ENCODE results near the gene OSMR.
A peak's percentile ranks its signal among the peaks of the same experiment; 100 is the strongest.

Gene OSMR

GRCh38 chr5:38871058-38871605 is 25.3 kb downstream of the OSMR start:
- Histone ChIP-seq H3K27me3 (ENCODE audit: insufficient read depth, low read length) (no peaks in the 10 kb centered on the region), H3K27ac (ENCODE audit: low read depth, low read length) (peak overlapping the region; percentile 98), H3K4me1 (ENCODE audit: control insufficient read depth, insufficient read depth, low read length, unreplicated experiment) (peaks cover 61% of the 10 kb centered on the region), H2AFZ (ENCODE audit: low read length, unreplicated experiment) (no peak overlapping the region), H3K4me3 (ENCODE audit: low read depth, low read length) (no peak overlapping the region), H3K36me3 (ENCODE audit: insufficient read depth, low read length) (peaks cover 36% of the 10 kb centered on the region), H3K79me2 (ENCODE audit: control insufficient read depth, insufficient read depth, low read length, unreplicated experiment) (peaks cover 74% of the 10 kb centered on the region)

GRCh38 chr5:38871790-38872551 is 26.2 kb downstream of the OSMR start:
- Histone ChIP-seq H3K27me3 (ENCODE audit: insufficient read depth, low read length) (no peaks in the 10 kb centered on the region), H3K4me1 (ENCODE audit: control insufficient read depth, insufficient read depth, low read length, unreplicated experiment) (peaks cover 53% of the 10 kb centered on the region), H3K27ac (ENCODE audit: low read depth, low read length) (peak overlapping the region; percentile 98), H3K4me3 (ENCODE audit: low read depth, low read length) (0 out of 2 replicates have a peak overlapping the region, but pooled peaks have one; percentile 2), H3K79me2 (ENCODE audit: control insufficient read depth, insufficient read depth, low read length, unreplicated experiment) (peaks cover 66% of the 10 kb centered on the region), H3K36me3 (ENCODE audit: insufficient read depth, low read length) (peaks cover 44% of the 10 kb centered on the region), H2AFZ (ENCODE audit: low read length, unreplicated experiment) (no peak overlapping the region)

DNA sequence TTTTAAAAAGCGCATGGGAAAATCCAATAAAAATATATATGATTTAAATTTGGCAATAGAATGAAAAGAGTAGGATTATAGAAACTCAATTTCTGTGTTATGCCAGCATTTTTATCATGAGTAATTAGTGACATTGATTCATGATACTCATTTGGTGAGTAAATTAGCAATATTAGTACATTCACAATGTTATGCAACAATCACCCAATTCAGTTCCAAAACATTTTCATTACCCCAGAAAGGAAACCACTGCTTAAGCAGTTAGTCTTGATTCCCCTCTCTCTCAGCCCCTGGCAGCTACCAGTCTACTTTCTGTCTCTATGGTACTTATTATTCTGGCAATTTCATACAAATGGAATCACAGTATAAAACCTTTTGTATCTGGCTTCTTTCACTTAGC is 27.0 kb downstream of the OSMR start:
- H3K4me1 ChIP-seq (ENCODE audit: control insufficient read depth, insufficient read depth, low read length, unreplicated experiment), result peaks cover 47% of the 10 kb centered on the region
- no peaks in the 10 kb centered on the region for H3K27me3 ChIP-seq (ENCODE audit: insufficient read depth, low read length)
- H3K27ac ChIP-seq (ENCODE audit: low read depth, low read length), result peak overlapping the region; percentile 98
- H2AFZ ChIP-seq (ENCODE audit: low read length, unreplicated experiment), result no peak overlapping the region
- peak overlapping the region; percentile 47; the same call in 1 of the 2 replicates for H3K4me3 ChIP-seq (ENCODE audit: low read depth, low read length)
- H3K79me2 ChIP-seq (ENCODE audit: control insufficient read depth, insufficient read depth, low read length, unreplicated experiment), result peaks cover 58% of the 10 kb centered on the region
- H3K36me3 ChIP-seq (ENCODE audit: insufficient read depth, low read length), result peaks cover 53% of the 10 kb centered on the region

DNA sequence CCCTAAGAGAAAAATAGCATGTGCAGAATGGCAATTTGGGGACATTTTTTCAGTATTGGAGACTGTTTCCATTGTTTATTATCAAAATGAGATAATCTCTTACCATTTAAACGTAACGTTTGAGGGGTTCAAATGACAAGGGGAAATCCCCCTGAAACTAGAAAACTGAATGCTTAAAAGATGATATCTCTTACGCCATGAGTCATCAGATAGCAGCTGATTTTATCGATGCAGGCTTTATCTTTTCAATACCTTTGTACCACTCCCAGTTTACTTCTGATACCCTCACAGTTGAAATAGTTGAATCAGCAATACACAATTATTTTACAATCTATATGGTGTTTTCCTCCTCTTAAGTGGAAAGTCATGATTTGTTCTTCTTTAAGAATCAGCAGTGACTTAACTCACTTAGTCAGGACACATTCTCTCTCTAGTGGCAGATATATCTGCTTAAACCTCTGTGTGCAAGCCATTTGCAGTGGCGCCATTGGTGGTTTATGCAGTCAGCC is 29.2 kb downstream of the OSMR start:
- Histone ChIP-seq H3K4me1 (ENCODE audit: control insufficient read depth, insufficient read depth, low read length, unreplicated experiment) (peaks cover 37% of the 10 kb centered on the region), H3K27ac (ENCODE audit: low read depth, low read length) (no peak overlapping the region), H3K79me2 (ENCODE audit: control insufficient read depth, insufficient read depth, low read length, unreplicated experiment) (peaks cover 52% of the 10 kb centered on the region), H3K36me3 (ENCODE audit: insufficient read depth, low read length) (peaks cover 50% of the 10 kb centered on the region), H3K4me3 (ENCODE audit: low read depth, low read length) (no peak overlapping the region), H2AFZ (ENCODE audit: low read length, unreplicated experiment) (no peak overlapping the region), H3K27me3 (ENCODE audit: insufficient read depth, low read length) (no peaks in the 10 kb centered on the region)

DNA sequence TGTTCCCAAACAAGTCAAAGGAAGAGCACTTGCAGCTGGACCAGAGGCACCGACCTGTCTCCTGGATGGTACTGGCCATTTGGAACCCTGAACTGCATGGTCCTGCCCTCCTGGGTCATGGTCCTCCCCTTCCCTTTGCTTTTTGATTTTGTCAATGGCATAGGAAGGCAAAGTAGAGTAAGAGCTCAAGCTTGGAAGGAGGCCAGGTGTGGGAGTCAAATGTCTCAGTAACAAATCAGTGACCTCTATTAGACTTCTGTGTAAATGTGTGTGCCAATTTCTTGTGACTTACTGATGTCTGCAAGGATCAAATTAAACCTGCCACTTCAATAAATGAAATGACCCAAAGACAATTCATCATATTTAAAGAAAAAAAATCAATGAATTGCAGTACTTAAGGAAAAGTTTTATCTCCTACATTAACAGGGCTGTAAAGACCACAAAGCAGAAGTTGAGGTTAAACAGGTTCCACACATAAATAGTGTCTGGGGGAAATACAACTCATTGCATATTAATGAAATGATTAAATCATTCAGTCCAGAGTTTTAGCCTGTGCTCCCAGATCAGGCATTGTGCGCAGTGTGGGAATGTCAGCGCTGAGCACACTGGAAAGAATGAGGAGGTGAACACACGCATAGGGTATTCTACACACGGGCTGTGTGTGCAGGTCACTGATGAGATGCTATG is 32.7 kb downstream of the OSMR start:
- H3K79me2 ChIP-seq (ENCODE audit: control insufficient read depth, insufficient read depth, low read length, unreplicated experiment), result peaks cover 41% of the 10 kb centered on the region
- H3K4me1 ChIP-seq (ENCODE audit: control insufficient read depth, insufficient read depth, low read length, unreplicated experiment), result peaks cover 9% of the 10 kb centered on the region
- H3K36me3 ChIP-seq (ENCODE audit: insufficient read depth, low read length), result peaks cover 70% of the 10 kb centered on the region
- H3K27ac ChIP-seq (ENCODE audit: low read depth, low read length), result no peak overlapping the region
- no peak overlapping the region for H2AFZ ChIP-seq (ENCODE audit: low read length, unreplicated experiment)
- H3K27me3 ChIP-seq (ENCODE audit: insufficient read depth, low read length), result no peaks in the 10 kb centered on the region
- H3K4me3 ChIP-seq (ENCODE audit: low read depth, low read length), result no peak overlapping the region

- Histone ChIP-seq H3K36me3 (ENCODE audit: insufficient read depth, low read length) (peaks cover 72% of the 10 kb centered on the region), H3K27ac (ENCODE audit: low read depth, low read length) (no peak overlapping the region), H3K79me2 (ENCODE audit: control insufficient read depth, insufficient read depth, low read length, unreplicated experiment) (peaks cover 37% of the 10 kb centered on the region), H3K27me3 (ENCODE audit: insufficient read depth, low read length) (no peaks in the 10 kb centered on the region), H2AFZ (ENCODE audit: low read length, unreplicated experiment) (no peak overlapping the region), H3K4me1 (ENCODE audit: control insufficient read depth, insufficient read depth, low read length, unreplicated experiment) (peaks cover 8% of the 10 kb centered on the region), H3K4me3 (ENCODE audit: low read depth, low read length) (no peak overlapping the region)
Measured at GRCh38 chr5:38879078-38879460, 33.3 kb downstream of the OSMR start.

- peaks cover 7% of the 10 kb centered on the region for H3K79me2 ChIP-seq (ENCODE audit: control insufficient read depth, insufficient read depth, low read length, unreplicated experiment)
- no peak overlapping the region for H2AFZ ChIP-seq (ENCODE audit: low read length, unreplicated experiment)
- H3K4me3 ChIP-seq (ENCODE audit: low read depth, low read length), result no peak overlapping the region
- peaks cover 61% of the 10 kb centered on the region for H3K36me3 ChIP-seq (ENCODE audit: insufficient read depth, low read length)
- no peaks in the 10 kb centered on the region for H3K4me1 ChIP-seq (ENCODE audit: control insufficient read depth, insufficient read depth, low read length, unreplicated experiment)
- H3K27me3 ChIP-seq (ENCODE audit: insufficient read depth, low read length), result no peaks in the 10 kb centered on the region
- H3K27ac ChIP-seq (ENCODE audit: low read depth, low read length), result no peak overlapping the region
Measured at GRCh38 chr5:38883842-38884241, 38.0 kb downstream of the OSMR start.

GRCh38 chr5:38885208-38885607 is 39.4 kb downstream of the OSMR start:
- peaks cover 73% of the 10 kb centered on the region for H3K36me3 ChIP-seq (ENCODE audit: insufficient read depth, low read length)
- H3K4me3 ChIP-seq (ENCODE audit: low read depth, low read length), result no peak overlapping the region
- H2AFZ ChIP-seq (ENCODE audit: low read length, unreplicated experiment), result no peak overlapping the region
- no peak overlapping the region for H3K27ac ChIP-seq (ENCODE audit: low read depth, low read length)
- no peaks in the 10 kb centered on the region for H3K4me1 ChIP-seq (ENCODE audit: control insufficient read depth, insufficient read depth, low read length, unreplicated experiment)
- H3K79me2 ChIP-seq (ENCODE audit: control insufficient read depth, insufficient read depth, low read length, unreplicated experiment), result no peaks in the 10 kb centered on the region
- H3K27me3 ChIP-seq (ENCODE audit: insufficient read depth, low read length), result no peaks in the 10 kb centered on the region

DNA sequence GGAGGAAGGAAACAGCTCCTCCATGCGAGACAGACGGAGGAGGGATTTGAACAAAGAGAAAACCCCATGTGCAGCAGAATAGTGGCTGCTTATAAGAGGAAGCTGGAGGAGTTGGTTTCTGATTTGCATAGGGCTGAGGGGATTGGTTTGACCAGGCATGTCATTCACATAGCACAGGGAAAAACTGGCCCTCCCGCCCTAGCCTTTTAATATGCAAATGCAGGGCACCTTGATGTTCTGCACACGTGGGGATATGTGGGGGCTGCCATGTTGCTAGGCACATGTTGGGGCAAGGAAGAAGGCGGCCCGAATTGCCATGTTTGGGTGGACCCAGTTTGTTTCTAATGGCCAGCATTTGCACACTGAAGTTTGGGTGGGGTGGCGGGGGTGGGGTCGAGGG is 42.2 kb downstream of the OSMR start:
- no peak overlapping the region for H3K27ac ChIP-seq (ENCODE audit: low read depth, low read length)
- no peaks in the 10 kb centered on the region for H3K27me3 ChIP-seq (ENCODE audit: insufficient read depth, low read length)
- peaks cover 85% of the 10 kb centered on the region for H3K36me3 ChIP-seq (ENCODE audit: insufficient read depth, low read length)
- H3K4me1 ChIP-seq (ENCODE audit: control insufficient read depth, insufficient read depth, low read length, unreplicated experiment), result no peaks in the 10 kb centered on the region
- H2AFZ ChIP-seq (ENCODE audit: low read length, unreplicated experiment), result no peak overlapping the region
- H3K4me3 ChIP-seq (ENCODE audit: low read depth, low read length), result no peak overlapping the region
- no peaks in the 10 kb centered on the region for H3K79me2 ChIP-seq (ENCODE audit: control insufficient read depth, insufficient read depth, low read length, unreplicated experiment)

DNA sequence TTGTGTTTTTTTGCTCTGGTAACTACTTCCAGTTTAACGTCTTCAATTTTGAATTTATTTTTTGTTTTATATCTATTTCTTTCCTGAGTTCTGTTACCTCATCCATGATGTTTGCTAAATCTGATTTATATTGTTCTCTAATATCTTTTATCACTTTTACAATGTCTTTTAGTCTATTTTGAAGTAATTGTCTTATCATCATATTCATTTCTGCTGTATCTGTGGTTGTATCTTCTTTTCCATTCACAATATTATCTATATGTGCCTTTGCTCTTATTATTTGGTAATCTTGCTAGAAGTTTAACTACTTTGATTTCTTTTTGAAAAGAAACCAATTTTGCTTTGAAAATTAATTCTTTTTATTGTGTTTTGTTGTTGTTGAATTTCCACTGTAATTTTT is 43.6 kb downstream of the OSMR start:
- Histone ChIP-seq H3K36me3 (ENCODE audit: insufficient read depth, low read length) (peaks cover 79% of the 10 kb centered on the region), H3K4me1 (ENCODE audit: control insufficient read depth, insufficient read depth, low read length, unreplicated experiment) (no peaks in the 10 kb centered on the region), H2AFZ (ENCODE audit: low read length, unreplicated experiment) (no peak overlapping the region), H3K79me2 (ENCODE audit: control insufficient read depth, insufficient read depth, low read length, unreplicated experiment) (no peaks in the 10 kb centered on the region), H3K27me3 (ENCODE audit: insufficient read depth, low read length) (no peaks in the 10 kb centered on the region), H3K4me3 (ENCODE audit: low read depth, low read length) (no peak overlapping the region), H3K27ac (ENCODE audit: low read depth, low read length) (no peak overlapping the region)

Measured in ACC112 (cell line).